Measurements from ENCODE around the gene TIAM2.

DNA sequence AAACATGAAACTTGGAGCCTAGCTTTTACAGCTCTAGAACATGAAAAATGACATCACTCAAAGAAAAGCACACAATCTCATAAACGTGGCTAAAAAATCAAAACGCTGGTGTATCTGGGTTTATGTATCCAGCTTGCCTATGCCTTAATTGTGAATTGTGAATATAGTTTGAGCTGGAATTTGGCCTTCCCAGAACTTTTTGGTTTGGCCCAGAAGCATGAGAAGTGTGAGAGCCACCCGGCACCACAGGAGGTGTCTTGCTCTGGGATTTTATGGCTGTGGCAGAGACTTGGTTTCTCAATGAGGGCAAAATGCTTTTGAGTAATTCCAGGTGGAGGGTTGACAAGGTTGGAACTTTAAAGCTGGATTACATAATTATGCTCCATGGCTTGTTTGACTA, 69.2 kb downstream of the TIAM2 start:
- no peak for TF ChIP-seq POLR2A (IDR thresholded peaks at IDR 0.05; ENCODE audit: low read depth)
- TF ChIP-seq, protein P1, sequence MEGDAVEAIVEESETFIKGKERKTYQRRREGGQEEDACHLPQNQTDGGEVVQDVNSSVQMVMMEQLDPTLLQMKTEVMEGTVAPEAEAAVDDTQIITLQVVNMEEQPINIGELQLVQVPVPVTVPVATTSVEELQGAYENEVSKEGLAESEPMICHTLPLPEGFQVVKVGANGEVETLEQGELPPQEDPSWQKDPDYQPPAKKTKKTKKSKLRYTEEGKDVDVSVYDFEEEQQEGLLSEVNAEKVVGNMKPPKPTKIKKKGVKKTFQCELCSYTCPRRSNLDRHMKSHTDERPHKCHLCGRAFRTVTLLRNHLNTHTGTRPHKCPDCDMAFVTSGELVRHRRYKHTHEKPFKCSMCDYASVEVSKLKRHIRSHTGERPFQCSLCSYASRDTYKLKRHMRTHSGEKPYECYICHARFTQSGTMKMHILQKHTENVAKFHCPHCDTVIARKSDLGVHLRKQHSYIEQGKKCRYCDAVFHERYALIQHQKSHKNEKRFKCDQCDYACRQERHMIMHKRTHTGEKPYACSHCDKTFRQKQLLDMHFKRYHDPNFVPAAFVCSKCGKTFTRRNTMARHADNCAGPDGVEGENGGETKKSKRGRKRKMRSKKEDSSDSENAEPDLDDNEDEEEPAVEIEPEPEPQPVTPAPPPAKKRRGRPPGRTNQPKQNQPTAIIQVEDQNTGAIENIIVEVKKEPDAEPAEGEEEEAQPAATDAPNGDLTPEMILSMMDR (IDR thresholded peaks at IDR 0.05): no peak
- no peak for TF ChIP-seq EP300 (IDR thresholded peaks at IDR 0.05)
- TF ChIP-seq POLR2AphosphoS5 (IDR thresholded peaks at IDR 0.05): no peak

Measured in esophagus muscularis mucosa (tissue), 4 donors.